NCI-H1048 (cell line): ENCODE data around the gene EAF2.
A peak's percentile ranks its signal among the peaks of the same experiment; 100 is the strongest.
"Not testable (repeated sequence)": the region's sequence is repeated elsewhere in the genome, so short reads cannot be mapped to it uniquely, and the experiment has no call there.

Source experiments
- DNase-seq: peaks from one replicate; lab custom pipeline; 2025; lab: John Stamatoyannopoulos, UW

Gene EAF2

DNA sequence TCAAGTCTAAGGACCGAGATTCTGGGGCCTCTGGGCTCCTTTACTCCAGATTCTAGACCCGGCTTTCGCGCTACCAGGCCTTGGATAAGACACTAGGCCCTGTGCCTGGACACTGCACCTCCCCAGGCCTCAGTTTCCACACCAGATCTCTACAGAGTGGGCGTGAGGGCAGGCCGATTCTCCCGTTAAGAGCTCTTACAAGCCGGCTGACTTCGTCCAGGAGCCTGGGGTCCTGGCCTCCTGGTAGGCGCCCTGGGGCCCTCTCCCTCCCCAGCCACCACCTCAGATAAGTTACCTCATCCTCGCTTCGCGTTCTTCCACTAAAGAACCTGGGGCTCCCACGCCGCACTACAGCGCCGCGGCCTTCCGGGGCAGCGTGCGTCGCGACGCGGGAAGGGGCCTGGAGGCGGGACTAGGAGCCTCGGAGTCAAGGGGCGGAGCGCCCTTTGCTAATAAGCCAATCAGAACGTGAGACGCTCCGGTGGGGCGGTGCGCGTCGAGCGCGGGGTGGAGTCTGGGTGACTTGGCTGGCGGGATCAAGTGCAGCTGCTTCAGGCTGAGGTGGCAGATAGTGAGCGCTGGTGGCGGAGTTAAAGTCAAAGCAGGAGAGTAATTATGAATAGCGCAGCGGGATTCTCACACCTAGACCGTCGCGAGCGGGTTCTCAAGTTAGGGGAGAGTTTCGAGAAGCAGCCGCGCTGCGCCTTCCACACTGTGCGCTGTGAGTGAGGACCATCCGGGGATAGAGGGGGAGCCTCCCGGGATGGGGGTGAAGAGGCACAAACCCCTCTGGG is at the start of gene EAF2, which contains the start of gene IQCB1:
Gene EAF2 (plus strand): TSS at position 539 of the 794 bp plus-strand sequence. CDS start 77 bp downstream, at position 616.
Gene IQCB1 (minus strand): TSS at position 390 of the 794 bp plus-strand sequence. CDS start 6,100 bp downstream, outside the sequence.
- DNase-seq, result peak; percentile 84

DNA sequence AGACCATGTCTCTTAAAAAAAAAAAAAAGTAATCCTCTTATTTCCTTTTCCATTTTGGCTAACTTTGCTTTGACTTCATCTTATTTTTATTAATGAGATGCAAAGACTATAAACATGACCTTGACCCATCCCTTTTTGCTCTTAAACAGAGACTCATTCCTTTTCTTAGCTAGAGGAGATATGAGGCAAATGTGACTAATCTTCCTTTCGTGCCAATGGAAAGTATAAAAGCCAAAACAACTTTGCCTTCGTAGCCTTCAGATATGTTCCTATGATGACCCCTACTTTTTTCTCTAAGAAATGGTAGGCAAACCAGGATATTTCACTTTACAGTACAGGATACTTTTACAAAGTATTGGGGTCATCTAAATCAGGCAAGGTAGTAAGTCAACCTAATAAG is 48.5 kb upstream of the EAF2 start:
- DNase-seq, result no peak

DNA sequence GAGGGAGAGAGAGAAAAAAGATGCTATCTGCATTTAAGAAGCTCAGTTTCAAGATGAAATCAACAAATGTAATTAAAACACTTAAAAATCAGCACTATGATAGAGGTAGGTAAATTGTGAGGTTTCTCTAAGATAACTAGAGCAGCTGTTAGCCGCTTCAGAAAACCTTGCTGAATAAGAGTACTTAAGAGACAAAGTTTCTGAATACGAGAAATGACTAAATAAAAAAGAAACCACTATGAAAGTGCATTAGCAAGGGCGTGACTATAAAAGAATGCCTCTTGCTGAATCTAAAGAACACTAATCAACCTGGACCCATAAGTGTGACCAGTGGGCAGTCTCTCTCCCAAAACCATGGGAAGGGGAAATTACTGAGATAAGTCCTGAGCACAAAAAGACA is 41.9 kb upstream of the EAF2 start:
- no peak for DNase-seq

DNA sequence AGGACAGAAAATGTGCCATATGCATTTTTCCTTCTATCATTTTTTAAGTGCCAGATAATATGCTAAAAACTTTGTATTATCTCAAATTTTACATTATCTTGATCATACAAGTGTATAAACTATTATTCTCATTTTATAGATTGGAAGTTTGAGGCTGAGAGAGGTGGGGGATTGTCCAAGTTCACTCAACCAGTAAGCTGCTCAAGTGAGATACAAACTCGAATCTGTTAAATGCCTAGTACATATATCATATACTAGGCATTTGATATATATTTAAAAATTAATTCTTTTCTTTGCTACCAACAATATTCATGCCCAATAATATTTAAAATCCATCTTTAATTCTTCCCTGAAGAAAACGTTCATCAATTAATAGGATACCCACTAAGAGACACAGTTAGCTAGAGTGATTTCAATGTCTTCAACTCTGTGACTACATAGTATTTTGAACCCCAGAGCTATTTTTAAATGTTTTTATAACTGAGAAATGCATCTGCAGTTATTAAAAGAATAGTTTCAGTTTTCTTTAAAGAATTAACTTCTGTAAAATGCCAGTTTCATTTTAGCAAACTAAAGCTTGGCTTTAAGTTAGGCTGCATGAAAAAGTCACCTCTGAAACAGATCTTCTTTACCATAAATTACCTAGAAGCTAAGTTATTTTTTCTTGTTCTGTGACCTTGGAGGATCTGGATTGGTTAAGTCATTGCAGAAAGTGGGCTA is 40.6 kb upstream of the EAF2 start:
- DNase-seq, result no peak

DNA sequence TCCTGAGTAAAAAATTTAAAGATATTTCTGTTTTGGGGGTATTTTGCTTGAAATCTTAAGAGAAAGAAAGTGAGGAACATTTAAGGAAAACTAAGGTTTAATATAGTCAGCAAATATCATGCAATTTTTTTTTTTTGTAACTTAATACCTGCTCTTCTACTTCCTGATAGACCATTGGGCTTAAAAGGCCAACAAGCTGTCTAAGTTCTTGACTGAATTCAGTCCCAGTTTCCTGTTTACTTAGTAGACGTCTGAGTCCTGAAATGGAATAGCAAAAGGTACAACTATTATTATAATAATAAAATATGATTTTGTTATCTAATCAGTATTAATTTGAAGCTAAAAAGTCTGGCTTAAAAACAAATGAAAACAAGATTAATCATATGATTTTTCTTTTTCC is 38.0 kb upstream of the EAF2 start:
- no peak for DNase-seq

DNA sequence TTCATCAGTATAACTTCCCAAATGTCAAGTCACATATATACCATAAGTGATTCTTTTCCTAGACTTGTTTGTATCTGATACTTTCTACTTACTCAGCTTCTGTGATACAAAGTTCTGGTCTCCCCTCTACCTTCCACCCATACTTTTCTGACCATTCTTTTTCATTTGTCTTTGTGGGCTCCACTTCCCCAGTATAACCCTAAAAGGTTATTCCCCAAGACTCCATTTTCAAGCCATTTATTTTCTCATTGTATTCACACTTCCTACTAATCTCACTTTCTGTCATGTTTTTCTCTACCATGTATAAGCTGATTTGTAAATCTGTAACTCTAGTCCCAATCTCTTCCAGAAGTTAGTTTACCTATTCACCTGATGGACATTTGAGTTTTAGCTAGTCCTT is 34.1 kb upstream of the EAF2 start:
- DNase-seq, result no peak

DNA sequence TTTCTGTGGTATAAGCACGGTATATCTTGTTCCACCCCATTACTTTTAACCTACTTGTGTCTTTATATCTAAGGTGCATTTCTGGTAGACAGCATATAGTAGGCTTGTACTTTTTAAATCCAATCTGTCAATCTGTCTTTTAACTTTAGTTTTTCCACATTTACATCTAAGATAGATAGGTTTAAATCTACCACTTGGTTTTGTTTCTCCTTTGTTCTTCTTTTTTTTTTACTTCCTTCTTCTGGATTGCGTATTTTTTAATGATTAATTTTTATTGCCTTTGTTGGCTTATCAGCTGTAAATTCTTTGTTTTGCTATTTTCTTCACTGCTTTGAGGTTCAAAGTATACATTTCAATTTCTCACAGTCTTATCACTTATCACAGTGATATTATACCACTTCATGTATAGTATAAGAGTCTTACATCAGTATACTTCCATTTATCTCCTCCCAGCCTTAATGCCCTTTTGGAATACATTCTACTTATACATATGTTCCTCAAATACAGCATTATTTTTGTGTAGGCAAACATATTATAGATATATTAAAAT is 31.2 kb upstream of the EAF2 start:
- DNase-seq, result no peak

DNA sequence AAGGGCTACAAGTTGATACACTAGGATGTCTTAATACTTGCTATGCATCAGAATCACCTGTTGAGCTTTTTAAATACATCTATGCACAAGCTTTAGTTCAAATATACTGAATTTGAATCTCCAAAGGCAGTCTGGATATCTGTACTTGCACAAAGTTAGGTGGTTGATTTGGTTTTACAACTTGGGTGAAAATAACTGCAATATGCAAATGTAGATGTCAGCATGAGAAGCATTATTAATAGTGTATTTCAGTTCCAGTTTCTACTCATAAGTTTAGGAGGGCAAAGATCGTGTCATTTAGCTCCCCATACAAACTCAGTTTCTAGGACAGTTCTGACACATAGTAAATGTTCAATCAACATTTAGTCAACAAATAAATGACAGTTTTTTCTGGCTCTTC is 25.8 kb upstream of the EAF2 start:
- no peak for DNase-seq

DNA sequence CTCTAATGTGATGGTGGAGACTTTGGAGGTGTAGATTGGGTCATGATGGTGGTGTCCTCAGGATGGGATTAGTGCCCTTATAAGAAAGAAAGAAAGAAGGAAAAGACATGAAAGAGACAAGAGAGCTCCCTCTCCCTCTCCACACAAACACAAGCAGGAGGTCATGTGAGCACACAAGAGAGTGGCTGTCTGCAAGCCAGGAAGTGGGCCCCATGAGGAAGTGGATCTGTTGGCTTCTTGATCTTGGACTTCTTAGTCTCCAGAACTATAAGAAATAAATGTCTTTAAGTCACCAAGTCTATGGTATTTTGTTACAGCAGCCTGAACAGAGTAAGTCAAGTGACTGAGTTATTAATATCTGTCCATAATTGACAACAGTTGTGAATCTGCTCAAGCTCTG is 17.3 kb upstream of the EAF2 start:
- DNase-seq, result no peak

DNA sequence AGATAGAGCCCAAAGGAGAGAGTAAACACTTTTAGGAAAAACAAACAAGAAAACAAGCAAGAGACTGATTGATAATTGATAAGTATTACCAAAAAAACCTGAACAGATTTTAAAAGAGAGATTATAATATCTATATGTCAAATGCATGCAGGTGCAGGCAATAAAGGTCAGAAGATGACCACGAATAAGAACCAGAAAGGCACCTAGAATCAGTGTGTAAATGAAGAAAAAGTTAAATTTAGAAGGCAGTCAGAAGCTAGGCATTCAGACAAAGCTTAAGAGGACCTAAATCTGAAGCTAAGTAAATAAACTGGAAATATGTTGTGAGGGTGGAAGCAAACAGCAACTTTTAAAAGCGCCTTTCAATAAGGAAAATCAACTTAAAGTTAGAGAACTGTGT is 16.4 kb upstream of the EAF2 start:
- no peak for DNase-seq

DNA sequence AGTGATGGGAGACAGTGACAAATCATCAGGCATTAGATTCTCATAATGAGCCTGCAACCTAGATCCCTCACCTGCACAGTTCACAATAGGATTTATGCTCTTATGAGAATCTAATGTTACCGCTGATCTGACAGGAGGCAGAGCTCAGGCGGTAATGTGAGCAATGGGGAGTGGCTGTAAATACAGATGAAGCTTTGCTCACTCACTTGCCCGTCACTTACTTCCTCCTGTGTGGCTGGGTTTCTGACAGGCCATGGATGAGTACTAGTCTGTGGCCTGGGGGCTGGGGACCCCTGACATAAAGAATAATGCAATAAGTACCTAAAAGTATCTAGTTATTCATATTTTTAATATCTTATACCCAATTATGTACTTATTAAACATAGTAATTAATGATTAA is 15.8 kb upstream of the EAF2 start:
- no peak for DNase-seq

DNA sequence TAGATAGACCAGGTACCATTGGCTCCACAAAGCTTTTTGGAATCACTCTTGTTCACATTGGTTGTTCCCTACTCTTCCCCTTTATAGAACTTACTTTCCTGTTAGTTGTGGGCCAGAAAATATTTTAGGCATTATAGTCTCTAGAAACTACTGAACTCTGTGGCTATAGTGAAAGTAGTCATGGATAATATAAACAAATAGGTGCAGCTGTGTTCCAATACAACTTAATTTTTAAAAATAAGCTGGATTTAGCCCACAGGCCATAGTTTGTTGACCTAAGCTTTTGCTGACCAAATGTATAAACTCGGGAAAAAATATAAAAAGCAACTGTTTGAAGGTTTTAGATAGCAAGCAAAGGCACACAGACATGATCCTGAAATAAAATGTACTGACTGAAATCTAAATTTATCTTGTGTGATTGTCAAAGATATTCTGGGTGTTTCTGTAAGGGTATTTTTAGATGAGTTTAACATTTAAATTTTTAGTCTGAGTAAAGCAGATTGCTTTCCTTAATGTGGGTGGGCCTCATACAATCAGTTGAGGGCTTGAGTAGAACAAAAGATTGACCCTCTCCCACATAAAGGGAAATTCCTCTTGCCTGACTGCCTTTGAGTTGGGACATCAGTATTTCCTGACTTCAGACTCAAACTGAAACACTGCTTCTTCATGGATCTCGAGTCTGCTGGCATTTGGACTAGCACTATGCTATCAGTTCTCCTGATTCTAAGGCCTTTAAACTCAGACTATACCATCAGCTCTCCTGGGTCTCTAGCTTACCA is 13.4 kb upstream of the EAF2 start:
- DNase-seq, result no peak

DNA sequence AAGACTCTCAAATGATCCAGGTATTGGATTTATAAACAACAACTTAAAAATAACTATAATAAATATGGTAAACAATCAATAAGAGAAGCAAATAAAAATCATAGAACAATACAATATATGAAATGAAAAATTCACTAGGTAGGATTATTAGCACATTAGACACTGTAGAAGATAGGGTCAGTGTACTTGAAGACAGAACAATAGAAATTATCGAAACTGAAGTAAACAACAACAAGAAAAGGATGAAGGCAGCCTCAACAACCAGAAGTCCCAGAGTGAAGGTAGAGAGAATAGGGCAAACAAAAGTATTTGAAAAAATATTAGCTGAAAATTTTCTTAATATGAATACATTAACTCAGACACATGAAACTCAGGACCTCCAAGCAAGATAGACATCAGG is 12.0 kb upstream of the EAF2 start:
- no peak for DNase-seq

DNA sequence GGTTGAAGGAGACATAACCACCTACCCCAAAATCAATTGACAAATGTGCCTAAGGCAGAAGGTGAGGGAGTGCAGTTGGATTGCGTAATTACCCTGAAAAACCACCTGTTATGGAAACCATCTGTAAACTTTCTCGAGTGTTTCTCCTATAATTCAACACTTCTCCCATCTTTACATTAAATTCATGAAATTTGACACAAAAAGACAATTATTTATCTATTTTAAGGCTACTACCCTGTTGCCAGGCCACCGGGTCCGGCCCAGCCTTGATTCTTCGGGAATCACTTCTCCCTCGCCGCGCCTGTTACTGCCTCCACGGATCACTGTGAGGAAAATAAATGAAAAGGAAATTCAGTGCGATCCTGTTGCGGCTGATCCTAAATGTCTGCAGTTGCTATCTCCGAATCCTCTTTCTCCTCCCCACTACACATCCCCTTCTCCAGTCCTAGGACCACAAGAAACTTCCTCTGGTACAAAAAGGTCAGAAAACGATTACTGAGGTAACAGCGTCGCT is 795 bp upstream of the EAF2 start:
- DNase-seq, result no peak

DNA sequence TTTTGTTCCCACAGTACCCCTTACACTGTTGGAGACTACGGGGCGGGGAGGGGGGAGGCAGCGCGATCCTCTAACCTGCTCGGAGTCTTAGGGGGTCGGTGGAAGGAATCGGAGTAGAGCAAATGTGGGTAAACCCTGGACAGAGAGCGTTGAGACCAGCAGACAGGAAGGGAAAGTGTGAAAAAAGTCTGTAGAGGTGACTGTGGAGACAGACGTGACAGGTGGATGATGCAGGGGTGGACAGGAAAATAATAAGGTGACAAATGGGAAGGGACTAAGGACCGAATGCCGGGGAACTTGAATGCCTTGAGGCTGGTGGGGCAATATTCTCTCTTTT is 424 bp downstream of the EAF2 start:
- no peak for DNase-seq

DNA sequence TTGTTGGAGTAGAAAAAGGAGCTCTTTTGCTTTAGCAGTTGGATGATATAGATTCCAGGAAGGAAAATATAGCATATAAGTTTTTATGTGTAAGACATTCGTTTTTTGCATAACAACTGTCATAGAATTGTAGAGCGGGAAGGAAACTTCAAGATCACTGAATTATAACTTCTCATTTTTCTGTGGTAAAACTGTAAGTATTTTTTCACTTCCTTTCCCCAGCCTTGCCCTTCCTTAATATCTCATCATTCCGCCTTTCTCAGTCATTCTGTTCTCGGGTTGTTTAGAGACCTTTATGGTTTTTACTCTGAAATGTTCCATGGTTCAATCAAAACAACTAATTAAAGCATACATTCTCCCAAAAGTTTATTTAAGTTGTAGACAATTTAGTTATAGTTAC is 1.1 kb downstream of the EAF2 start:
- DNase-seq, result no peak

DNA sequence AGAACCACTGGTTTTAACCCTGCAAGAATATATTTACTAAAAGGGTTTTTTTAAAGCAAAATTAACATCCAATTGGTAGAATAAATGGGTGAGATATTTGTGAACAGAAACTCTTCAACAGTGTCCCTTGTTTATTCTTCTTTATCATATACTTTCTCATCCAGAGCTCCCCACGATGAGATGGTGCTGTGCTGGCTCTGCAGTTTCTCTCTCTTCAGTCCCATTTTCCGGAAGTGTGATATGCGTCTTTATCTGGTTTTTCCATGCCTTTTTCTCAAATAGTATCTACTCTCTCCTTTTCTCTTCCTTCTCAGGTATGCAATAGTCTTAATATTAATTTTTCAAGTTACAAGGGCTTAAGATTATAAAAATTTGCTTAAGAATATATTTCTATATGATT is 1.5 kb downstream of the EAF2 start:
- DNase-seq, result no peak

DNA sequence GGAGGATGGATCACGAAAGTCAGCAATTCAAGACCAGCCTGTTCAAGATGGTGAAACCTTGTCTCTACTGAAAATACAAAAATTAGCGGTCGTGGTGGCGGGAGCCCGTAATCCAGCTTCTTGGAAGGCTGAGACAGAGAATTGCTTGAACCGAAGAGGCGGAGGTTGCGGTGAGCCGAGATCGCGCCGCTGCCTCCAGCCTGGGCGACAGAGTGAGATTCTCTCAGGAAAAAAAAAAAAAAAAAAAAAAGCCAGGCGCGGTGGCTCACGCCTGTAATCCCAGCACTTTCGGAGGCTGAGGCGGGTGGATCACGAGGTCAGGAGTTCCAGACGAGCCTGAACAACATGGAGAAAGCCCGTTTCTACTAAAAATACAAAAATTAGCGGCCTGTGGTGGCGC is 5.0 kb downstream of the EAF2 start:
- DNase-seq, result no peak

DNA sequence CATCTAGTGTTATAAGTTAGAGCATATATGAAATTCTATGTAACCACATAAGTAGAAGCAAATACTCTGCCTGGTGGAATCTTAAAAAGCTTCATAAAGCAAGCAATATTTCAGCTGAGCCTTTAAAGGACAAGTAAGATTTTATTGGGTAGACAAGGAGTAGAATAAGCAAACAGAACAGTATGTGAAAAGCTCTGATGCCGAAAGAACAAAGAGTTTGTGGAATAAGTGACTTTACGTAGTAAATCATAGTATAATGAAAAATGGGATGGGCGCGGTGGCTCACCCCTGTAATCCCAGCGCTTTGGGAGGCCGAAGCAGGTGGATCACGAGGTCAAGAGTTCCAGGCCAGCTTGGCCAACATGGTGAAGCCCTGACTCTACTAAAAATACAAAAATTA is 9.9 kb downstream of the EAF2 start:
- DNase-seq, result no peak

DNA sequence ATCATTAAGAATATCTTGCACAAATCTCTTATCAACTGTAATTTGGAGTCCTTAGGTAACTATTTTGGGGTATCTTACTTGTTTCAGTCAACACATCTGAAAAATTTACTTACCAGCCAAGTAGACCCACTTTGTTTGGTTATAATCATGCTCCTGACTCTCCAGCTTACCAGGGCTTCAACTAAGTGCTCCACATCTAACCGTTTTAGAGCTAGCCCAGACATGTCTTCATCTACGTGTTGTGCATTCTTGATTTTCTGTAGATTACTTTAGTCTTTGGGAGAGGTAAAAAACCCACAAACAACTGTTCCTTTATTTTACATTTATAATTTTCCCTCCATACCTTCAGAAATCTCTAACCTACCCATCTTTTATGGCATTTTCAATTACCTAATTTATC is 17.2 kb downstream of the EAF2 start:
- DNase-seq, result no peak

DNA sequence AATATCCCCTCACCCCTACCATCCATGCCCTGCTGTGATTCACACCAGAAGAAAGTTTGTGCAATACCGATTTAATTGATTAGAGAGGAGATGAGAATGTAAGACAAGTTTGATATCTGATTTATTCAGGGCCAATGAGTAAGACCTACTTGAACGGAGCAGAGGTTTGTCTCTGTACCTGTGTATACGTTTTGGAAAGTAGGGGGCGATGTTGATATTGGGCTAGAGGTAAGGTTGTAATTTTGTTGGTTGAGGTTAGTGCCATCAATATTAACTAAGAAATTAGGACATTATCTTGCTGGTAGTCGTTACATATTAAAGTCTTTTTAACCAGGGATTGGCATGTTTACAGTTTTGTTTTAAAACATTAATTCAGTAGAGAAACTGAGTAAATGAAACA is 20.5 kb downstream of the EAF2 start:
- no peak for DNase-seq

DNA sequence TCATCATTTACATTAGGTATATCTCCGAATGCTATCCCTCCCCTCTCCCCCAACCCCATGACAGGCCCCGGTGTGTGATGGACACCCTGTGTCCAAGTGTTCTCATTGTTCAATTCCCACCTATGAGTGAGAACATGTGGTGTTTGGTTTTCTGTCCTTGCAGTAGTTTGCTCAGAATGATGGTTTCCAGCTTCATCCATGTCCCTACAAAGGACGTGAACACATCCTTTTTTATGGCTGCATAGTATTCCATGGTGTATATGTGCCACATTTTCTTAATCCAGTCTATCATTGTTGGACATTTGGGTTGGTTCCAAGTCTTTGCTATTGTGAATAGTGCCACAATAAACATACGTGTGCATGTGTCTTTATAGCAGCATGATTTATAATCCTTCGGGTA is 22.8 kb downstream of the EAF2 start:
- not testable (repeated sequence) for DNase-seq
